OCI-LY1 (cell line): ENCODE data around the gene ADAMTSL1.

Experiments
- EZH2 ChIP-seq: fragments of 200-600 bp; sonication (generic), shearing (Covaris generic); IDR thresholded peaks from 2 replicates; pipeline ENCODE4 v1.8.0; 2017; ENCODE audit warnings: borderline replicate concordance, mixed run types, mild to moderate bottlenecking, antibody characterized with exemption, low read length, moderate library complexity, mixed read lengths
- TF ChIP-seq, protein P1 (sequence below): fragments of 200-600 bp; sonication (generic), shearing (Covaris generic); IDR thresholded peaks from 2 replicates; pipeline ENCODE4 v1.5.1; 2017; ENCODE audit warnings: mild to moderate bottlenecking, antibody characterized with exemption, low read length, moderate library complexity, mixed read lengths

DNA sequence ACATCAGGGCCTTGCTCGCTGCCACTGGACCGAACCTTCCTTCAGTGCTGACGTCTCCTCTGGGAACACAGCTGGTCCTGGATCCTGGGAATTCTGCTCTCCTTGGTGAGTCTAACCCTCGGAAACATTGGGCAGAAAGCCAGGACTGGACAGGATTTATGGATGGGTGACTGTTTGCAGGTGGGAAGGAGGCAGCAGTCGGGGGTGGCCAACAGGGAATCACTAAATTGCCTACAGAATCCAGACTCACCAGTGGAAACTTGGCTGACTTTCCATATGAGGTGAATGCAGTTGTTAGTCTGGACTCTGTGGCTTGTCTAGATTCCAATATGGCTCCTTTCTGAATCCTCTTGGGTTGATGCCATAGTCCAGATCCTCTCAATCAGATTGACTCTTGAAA is 355.9 kb downstream of the ADAMTSL1 start:
- no peak for TF ChIP-seq EZH2
- TF ChIP-seq, protein P1, sequence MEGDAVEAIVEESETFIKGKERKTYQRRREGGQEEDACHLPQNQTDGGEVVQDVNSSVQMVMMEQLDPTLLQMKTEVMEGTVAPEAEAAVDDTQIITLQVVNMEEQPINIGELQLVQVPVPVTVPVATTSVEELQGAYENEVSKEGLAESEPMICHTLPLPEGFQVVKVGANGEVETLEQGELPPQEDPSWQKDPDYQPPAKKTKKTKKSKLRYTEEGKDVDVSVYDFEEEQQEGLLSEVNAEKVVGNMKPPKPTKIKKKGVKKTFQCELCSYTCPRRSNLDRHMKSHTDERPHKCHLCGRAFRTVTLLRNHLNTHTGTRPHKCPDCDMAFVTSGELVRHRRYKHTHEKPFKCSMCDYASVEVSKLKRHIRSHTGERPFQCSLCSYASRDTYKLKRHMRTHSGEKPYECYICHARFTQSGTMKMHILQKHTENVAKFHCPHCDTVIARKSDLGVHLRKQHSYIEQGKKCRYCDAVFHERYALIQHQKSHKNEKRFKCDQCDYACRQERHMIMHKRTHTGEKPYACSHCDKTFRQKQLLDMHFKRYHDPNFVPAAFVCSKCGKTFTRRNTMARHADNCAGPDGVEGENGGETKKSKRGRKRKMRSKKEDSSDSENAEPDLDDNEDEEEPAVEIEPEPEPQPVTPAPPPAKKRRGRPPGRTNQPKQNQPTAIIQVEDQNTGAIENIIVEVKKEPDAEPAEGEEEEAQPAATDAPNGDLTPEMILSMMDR, result no peak
